NCI-H446 (cell line): ENCODE measurements around the gene CETN2.
"Not testable (repeated sequence)": the region's sequence is repeated elsewhere in the genome, so short reads cannot be mapped to it uniquely, and the experiment has no call there.

Experiments
- DNase-seq, 2 experiments: peaks; one replicate each; lab custom pipeline; 2025; lab: John Stamatoyannopoulos, UW

Gene CETN2

GRCh38 chrX:152830312-152831305 is at the start of gene CETN2, which contains the start of gene NSDHL:
Gene CETN2 (minus strand): TSS chrX:152830757. CDS start chrX:152830710, 47 bp downstream.
Gene NSDHL (plus strand): TSS chrX:152831063. CDS start chrX:152846325, 15,262 bp downstream.
- DNase-seq = peak; percentile 89 to 96

- DNase-seq = no peak
These were observed 48.6 kb upstream of the CETN2 start for GRCh38 chrX:152878976-152879755.

DNA sequence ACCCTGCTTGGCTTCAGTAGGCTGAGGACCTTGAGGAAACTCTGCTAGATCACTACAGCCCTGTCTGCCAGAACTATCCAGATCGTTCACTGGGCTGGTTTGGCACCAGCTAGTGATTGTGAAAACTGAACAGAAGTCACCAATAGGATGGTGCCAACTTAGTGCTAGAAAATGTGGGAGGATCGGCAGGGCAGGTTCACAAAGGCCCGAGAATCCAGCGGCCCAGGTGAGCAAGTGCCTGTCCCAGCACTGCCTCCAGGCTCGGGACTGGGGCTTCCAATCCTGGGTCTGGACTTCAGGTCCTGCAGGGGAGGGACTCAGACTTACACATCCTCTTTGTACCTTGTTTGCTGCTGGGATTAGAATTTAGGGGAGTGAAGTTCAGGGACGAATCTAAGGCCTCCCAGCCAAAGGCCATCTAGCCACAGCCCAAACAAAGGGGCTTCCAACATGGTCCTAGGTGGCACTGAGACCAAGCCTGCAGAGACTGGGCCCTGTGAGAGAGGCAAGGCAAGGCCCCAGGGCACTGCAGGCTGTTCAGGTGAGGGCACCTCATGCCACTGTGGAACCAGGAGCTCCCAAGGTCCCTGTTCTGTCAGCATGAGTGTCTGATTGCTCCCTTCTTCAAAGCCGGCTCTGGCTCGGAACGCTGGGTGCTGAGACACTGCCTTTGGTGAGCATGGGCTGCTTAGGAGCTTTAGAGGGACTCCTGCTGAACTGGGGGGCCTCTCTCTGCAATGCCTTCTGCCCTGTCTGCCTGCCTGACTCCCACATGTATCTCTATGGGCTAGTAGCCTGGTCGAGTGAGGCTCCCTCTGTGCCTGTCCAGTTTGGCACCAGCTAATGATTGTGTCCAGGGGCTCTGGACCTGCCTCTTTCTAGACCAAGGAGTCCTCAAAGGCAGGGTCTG is 46.6 kb upstream of the CETN2 start:
- no peak for DNase-seq

- no peak for DNase-seq
These were observed 42.8 kb upstream of the CETN2 start for GRCh38 chrX:152873361-152873760.

DNA sequence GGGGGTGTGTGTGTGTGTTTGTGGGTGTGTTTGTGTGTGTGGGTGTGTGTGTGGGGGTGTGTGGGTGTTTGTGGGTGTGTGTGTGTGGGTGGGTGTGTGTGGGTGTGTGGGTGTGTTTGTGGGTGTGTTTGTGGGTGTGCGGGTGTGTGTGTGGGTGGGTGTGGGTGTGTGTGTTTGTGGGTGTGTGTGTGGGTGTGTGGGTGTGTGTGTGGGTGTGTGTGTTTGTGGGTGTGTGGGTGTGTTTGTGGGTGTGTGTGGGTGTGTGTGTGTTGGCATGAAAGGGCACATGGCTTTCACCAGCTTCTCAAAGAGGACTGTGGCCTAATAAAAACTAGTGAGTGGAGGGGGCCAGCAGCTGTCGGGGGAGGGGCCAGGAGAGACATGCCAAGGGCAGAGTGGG is 42.0 kb upstream of the CETN2 start:
- DNase-seq = no peak

DNA sequence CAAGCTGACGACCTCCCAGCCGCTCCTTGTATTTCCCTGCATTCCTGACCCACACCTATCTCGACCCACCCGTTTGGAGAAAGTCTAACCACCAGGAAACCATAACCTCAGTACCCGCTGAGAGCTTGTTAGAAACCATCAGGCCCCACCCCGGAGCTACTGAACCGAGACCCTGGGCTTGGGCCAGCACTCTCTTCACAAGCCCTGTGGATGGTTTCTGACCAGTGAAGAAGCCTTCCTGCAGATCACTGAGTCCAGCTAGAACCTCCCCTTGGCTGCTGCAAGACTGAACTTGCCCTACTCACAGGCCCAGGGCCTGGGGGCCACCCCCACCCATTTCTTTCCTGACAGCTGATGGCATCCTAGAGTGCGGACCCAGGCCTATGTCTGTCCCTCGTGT is 40.7 kb upstream of the CETN2 start:
- DNase-seq = no peak

GRCh38 chrX:152869972-152870371 is 39.4 kb upstream of the CETN2 start:
- DNase-seq = no peak

GRCh38 chrX:152866386-152866785 is 35.8 kb upstream of the CETN2 start:
- DNase-seq = no peak

- no peak for DNase-seq
These were observed 34.8 kb upstream of the CETN2 start for GRCh38 chrX:152865232-152865920.

GRCh38 chrX:152861826-152862225 is 31.3 kb upstream of the CETN2 start:
- DNase-seq = no peak

DNA sequence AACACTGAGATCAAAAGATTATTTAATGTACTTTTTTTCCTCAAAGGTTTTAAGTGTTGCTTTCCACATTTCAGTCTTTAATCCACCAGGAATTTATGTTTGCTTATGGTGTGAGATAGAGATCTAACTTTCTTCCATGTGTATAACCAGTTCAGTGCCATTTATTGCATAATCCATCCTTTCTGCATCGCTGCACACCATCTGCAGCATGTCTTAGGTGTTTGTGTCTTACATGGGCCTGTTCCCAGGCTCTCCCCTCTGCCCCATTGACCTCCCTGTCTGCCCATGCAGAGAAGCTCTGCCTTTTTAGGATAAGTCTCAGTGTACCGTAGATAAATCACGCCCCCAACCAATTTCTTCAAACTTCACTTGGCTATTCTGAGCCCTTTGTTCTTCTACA is 30.6 kb upstream of the CETN2 start:
- DNase-seq = no peak

GRCh38 chrX:152853986-152854385 is 23.4 kb upstream of the CETN2 start:
- no peak for DNase-seq

DNA sequence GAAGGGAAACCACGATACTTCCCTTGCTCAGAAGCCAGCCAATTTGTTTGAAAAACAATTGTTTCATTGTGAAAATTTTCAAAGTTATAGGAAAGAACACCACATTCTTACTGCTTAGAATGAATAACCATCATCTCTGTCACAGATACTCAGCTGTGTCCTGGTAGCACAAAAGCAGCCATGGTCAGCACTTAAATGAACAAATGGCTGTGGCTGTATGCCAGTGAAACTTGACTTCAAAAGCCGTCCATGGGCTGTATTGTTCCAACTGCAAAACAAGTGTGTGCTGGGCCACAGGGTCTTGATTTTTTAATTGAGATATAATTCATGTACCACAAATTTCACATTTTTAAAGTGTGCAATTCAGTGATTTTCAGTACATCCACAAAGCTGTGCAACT is 19.9 kb upstream of the CETN2 start:
- no peak for DNase-seq

DNA sequence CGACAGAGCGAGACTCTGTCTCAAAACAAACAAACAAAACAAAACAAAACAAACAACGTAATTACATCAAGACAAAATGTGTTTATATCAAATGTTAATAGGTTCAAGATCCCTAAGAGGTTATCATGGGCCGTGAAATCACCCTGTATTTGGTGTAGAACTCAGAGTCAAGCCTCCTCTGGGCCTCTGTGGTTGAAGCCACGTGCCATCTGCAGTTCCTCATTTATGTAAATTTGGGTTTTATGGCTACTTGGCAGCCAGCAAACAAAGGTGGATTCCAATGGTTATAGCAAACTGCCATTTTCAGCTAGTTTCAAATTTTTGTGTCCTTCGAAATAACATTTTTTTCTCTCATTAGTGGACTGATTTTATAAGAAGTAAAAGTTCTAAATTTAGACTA is 16.7 kb upstream of the CETN2 start:
- DNase-seq = no peak

DNA sequence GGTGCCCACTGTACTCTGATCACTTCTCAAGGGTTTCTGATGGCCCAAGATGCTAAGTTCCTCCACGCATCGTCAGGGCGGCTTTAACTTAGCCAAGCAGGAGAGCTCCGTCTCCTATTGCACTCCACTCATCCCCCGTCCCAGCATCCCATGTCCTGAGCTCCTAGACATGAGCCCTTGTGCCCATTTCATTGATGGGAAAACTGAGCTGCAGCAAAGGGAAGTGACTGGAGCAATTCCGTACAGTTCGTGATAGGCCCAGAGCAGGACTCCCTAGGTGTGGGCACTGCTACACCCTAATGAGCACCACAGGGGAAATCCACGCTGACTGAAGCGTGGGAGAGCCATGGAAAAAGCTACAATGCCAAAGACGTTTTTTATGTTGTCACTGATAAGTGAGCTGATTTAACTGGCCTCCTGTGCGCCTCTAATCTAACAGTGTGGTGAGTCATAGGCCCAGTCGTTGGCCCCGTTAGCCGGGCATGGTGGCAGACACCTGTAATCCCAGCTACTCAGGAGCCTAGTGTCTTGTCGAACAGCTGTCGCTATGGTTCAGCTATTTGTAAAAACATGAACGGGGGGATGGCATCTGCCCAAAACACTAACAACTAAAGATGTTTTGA is 15.2 kb upstream of the CETN2 start:
- no peak for DNase-seq

GRCh38 chrX:152844256-152844655 is 13.7 kb upstream of the CETN2 start:
- no peak for DNase-seq

DNA sequence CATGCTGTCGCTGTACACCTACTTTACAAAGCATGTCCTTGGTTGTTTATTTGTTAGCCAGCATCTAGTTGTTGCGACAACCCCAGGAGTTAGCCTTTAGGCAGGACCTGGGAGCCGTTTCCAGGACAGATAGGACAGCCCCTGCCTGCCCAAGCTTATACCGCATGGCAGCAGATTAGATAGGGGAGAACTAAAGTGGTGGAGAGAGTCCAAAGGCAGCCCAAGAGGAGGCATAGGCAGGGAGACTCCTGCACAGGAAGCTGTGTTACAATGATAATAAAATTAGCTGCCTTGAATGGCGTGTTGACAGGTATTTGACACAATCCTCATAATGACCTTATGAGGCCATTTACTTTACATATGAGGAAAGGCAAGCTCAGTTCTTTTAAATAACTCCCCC is 13.3 kb upstream of the CETN2 start:
- no peak for DNase-seq

- DNase-seq = no peak
These were observed 12.3 kb upstream of the CETN2 start for GRCh38 chrX:152842772-152843338.

DNA sequence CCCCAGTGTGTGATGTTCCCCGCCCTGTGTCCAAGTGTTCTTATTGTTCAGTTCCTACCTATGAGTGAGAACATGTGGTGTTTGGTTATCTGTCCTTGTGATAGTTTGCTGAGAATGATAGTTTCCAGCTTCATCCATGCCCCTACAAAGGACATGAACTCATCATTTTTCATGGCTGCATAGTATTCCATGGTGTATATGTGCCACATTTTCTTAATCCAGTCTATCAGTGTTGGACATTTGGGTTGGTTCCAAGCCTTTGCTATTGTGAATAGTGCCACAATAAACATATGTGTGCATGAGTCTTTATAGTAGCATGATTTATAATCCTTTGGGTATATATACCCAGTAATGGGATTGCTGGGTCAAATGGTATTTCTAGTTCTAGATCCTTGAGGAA is 4.9 kb upstream of the CETN2 start:
- DNase-seq = not testable (repeated sequence)

GRCh38 chrX:152833378-152833777 is 2.8 kb upstream of the CETN2 start:
- no peak for DNase-seq
